ENCODE measurements around the gene PSMD8.
"Not testable (repeated sequence)": the region's sequence is repeated elsewhere in the genome, so short reads cannot be mapped to it uniquely, and the experiment has no call there.

PSMD8 gene

DNA sequence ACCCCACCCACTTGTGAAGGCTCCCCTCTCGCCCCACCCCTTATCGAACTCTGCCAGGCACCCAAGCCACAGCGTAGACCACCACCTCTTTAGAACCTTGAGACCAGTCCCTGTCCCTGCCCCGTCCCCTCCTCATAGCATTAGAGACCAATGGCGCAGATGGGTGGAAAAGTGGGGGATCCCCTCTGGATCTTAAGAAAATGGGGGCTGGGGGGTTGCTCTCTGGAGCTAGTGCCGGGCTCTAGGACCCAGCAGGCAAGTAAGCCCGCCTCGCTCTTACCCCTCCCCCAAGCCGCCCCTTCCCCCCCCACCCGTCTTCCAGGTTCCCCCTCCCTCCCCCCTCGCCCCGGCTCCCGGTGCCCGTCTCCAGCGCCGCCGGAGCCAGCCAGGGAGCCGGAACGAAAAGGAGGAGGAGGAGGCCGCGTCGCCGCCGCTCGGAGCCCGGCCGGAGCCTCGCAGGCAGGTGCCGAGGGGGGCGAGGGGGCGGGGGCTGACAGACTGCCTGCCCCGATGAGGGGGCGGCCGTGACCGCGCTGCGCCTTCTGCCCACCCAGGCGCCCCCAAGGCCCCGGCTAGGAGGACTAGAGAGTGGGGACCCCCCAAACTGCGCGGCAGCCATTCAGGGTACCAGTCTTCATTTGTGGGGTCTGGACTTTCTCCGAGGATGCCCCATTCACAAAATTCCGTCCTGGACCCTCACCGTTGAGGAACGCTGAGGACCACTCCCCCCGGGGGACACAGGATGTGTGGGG lies 14.2 kb downstream of the PSMD8 start, which contains the start of gene SPRED3:
TSS of gene SPRED3 (plus strand) at position 349 of the 752 bp plus-strand sequence. CDS start 1,606 bp downstream, outside the sequence.
- DNase-seq, result no peak

DNA sequence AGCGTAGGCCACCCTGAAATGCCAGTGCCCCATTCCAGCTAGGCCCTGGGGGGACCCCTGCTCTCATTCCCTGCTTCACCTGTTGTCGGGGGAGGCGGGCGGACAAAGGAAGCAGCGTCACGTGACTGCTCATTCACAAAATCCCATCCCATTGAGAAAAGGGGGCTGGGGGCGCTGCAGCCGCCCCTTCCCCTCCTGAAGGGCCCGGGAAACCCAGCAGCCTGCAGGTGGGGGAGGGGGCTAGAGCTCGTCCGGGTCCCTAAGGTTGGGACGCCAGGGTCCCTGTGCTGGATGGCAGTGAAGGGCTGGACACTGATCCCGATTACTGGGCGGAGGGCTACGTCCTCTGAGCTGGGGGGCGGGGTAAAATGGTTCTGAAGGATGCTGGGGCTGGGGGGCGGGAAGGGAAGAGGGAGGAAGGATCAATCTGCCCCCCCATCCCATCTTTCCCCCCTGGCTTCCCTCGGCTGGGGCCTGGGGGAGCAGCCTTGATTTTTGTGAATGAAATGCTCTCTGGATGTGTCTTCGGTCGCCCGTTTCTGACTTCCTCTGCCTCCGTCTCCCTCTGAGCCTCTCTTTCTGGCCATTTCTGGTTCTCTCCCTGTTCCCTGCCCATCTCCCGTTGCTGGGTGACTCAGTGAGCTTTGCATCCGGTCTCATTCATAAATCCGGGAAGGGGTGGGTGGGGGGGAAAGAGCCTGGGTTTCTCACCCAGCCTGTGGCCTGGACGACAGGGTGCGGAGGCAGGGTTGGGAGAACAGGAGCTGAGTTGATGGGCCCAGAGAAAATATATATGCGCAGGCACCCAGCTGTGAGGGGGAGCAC lies 14.9 kb downstream of the PSMD8 start:
- no peak for DNase-seq

DNA sequence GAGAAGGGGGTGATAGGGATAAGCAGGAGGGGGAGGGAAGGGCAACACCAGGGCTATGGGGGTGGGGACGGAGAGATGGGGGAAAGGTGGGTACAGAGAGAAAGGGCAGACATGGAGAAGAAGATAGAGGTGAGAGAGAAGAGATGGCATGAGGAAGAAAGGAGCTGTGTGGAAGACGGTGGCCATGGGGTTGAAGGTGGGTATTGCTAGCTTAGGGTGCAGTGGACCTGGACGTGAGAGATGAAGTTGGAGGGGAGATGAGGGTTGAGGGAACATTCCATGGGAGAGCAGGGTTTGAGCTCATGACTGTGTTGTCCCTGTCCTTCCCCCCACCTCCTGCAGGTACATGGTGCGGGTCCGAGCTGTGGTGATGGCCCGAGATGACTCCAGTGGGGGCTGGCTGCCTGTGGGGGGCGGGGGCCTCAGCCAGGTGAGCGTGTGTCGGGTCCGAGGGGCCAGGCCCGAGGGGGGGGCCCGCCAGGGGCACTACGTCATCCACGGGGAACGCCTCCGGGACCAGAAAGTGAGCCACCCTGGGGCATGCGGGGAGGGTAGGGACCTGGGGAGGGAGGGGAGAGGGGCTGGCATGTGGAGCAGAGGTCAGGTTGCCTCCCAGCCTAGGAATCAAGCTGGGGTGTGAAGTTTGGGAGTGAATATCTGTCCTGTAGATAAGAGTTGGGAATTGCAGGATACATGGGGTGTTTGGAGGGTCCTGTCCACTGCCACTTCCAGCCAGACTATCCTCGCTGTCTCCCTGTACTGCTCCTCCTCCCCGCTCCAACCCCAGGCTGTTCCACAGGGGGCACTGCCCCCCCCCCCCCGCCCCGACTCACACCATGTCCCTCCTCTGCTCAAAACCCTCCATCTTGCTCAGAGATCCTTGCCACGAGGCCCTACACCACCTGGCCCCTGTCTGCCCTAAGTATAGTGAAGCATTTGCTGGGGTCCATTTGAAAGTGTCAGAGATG lies 15.9 kb downstream of the PSMD8 start:
- DNase-seq, result no peak

DNA sequence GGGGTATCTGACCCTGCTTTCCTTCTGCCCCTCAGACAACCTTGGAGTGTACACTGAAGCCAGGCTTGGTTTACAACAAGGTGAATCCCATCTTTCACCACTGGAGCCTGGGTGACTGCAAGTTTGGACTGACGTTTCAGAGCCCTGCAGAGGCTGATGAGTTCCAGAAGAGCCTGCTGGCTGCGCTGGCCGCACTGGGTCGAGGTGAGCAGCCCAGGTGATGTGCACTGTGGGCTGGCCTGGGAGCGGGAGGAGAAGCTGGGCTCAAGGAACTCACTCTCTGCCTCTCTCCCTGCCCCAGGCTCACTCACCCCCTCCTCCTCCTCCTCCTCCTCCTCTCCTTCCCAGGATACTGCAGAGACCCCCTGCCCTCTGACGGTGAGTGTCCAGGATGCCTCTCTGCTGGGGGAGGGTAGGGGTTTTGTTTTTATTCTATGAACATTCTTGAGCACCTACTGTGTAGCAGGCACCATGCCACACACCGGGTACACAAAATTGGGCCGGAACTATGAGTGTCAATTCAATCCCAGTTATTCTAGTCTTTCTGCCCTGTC lies 17.6 kb downstream of the PSMD8 start:
- no peak for DNase-seq

DNA sequence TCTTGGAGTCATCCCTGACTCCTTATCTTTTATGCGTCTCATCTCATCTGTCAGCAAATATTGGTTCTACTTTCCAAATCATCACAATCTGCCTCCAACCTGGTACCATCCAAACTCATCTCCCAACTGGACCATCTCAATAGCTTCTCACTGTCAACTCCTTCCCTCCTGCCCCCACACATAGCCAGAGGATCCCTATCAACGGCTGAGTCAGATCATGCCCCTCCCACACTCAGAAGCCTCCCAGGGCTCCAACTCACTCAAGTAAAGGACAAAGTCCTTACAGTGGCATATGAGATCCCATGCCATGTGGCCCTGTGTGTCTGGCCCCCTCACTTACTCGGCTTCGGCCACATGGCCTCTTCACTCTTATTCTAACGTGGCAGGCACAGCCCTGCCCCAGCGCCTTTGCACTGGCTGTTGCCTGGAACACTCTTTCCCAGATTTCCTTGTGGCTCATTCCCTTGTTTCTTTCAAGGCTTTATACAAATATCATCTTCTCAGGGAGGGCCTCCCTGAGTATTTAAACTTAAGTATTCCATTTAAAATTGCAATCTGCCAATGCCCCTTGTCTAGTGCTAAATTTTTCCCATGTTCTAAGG lies 18.4 kb downstream of the PSMD8 start:
- DNase-seq, result no peak

DNA sequence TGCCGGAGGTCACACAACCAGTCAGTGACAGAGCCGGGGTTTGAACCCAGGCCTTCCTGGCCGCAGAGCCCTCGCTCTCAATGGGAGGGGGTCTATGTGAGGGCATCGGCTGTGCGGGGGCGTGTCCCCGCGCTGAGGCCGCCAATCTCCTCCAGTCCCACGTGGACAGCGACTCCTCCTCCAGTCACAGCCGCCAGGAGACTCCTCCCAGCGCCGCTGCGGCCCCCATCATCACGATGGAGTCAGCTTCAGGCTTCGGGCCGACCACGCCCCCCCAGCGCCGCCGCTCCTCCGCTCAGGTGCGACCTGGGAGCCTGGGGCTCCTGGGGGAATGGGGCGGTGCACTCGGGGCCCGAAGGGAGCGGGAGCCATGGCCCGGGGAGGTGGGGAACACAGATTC lies 20.1 kb downstream of the PSMD8 start:
- DNase-seq, result peak; percentile 49

DNA sequence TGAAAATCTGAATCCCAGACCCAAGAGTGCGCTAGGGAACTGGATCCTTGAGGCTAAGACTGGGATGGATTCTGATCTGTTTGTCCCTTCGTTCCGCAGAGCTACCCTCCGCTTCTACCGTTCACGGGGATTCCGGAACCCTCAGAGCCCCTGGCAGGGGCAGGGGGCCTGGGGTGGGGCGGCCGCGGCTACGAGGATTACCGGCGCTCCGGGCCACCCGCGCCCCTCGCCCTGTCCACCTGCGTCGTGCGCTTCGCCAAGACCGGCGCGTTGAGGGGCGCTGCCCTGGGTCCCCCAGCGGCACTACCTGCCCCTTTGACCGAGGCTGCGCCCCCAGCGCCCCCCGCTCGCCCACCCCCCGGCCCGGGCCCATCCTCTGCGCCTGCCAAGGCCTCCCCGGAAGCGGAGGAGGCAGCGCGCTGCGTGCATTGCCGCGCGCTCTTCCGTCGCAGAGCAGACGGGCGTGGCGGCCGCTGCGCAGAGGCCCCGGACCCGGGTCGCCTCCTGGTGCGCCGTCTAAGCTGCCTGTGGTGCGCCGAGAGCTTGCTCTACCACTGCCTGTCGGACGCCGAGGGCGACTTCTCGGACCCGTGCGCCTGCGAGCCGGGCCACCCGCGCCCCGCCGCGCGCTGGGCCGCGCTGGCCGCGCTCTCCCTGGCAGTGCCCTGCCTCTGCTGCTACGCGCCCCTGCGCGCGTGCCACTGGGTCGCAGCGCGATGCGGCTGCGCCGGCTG lies 21.2 kb downstream of the PSMD8 start:
- DNase-seq, result no peak

DNA sequence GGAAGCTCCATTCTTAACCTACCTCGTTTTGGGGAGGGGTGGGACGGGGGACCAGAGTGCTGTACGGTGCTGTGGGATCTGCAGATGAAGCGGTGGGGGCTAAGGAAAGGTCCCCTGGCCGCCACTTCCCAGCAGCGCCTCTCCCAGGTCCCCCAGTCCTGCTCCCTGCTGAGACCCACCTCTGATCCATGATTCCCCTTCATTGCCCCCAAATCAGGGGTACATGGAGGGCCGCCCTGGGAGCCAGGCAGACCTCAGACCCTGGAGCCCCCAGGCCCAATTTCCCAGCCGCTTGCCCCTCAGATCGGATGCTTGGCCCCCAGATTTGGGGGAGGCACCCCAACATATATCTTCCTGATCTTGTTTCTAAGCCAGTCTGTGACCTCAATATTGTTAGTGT lies 24.7 kb downstream of the PSMD8 start:
- no peak for DNase-seq

DNA sequence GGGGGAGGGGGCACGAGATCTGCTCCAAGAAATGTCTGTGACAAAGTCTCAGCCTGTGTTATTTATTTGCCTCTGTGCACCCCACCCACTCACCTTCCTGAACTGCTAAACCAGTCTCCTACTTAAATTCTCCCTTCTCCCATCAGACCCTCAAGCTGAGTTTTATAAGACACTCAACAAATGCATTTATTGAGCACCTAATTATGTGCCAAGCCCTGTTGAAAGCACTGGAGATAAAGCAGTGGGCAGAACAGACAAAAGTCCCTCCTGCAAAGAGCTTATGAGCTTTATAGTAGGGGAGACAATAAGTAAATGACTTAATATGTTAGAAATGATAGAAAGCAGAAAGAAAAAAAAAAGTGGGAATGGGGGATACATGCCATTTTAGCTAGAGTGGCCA lies 25.2 kb downstream of the PSMD8 start:
- no peak for DNase-seq

DNA sequence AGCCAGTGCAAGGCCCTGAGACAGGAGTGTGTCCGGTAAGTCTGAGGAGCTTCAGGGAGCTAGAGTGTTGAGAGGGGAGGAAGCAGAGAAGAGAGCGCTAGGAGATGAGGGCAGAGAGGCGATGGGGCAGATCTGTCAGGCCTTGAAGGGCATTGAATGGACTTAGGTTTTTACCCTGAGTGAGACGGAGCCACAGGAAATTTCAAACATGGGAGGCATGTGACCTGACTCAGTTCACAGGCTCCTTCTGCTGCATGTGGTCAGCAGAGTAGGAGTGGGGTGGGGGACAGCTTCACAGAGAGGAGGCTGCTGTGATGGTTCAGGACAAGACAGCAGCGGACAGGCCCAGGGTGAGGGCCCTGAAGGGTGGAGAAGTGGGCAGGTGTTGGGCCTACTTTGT lies 26.0 kb downstream of the PSMD8 start:
- DNase-seq, result no peak

DNA sequence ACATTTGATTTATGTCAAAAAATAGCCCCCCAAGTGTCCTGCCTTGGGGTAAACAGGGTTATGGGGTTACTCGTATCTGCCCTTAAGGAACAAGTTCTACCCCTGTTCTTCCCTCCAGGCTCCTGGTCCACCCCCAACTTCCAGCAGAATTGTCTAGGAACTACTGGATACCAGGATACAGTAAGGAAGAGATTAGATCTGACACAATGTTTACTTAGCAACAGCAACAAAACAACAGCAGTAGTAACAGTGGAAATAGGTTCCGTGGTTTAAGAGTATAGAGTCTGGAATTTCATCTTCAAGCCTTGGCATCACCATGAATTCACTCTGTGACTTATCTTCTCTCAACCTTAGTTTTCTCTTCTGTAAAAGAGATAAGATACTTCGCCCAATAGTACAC lies 26.8 kb downstream of the PSMD8 start:
- no peak for DNase-seq

DNA sequence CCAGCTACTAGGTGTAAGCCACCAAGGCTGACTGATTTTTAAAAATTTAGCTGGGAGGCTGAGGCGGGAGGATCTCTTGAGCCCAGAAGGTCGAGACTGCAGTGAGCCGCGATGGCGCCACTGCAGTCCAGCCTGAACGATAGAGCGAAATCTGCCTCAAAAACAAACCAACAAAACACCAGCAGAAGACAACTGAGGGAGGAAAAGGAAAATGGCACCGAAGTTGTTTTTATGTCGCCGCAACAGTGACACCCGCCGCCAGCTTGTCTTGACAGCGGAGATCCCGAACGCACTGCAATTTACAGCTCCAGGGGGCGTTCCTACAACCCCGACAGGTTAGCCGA lies 28.2 kb downstream of the PSMD8 start:
- no peak for DNase-seq

DNA sequence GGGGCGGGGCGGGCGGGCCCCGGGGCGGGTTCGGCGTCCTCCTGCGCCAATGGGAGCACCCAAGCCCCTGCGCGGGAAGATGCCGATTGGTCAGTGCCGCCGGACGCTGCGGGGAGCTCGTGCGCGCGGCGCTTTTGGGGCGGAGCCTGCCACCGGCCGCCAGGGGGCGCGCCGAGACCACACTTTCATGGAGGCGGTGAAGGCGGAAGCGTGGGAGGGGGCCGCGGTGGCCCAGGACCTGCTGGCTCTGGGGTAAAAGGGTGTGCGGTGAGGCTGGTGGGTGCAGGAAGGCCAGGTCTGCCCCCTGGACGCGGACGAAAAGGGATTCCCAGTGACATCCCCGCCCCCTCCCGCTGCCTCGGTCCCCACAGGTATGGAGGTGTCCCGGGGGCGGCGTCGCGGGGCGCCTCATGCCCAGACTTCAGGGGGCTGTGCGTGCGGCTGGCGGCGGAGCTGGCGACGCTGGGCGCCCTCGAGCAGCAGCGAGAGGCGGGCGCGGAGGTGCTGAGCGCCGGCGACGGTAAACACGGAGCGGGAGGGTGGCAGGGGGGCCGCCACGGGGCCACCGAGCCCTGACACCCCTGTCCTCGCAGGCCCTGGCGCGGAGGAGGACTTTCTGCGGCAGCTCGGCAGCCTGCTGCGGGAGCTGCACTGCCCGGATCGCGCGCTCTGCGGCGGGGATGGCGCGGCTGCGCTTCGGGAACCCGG lies 28.8 kb downstream of the PSMD8 start, which contains the start of gene FAM98C:
TSS of gene FAM98C (plus strand) at position 127 of the 708 bp plus-strand sequence. CDS start at position 188, 61 bp downstream.
- peak; percentile 97 for DNase-seq

DNA sequence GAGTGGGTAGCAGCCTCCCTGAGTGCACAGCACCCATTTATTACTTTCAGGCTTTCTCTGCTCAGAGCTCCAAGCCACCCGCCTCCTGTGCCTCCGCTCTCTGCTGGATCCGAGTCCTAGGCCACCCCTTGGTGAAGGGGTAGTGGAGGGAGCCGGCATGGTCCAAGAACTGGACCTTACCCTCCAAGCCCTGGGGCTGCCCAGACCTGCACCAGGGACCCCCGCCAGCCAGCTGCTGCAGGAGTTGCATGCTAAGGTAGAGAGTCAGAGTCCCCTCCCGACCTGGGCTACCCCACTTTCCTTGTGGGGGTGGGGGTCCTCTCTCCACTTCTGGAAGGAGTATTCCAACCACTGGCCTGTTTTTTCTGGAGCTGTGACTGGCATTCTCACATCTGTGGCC lies 30.5 kb downstream of the PSMD8 start:
- no peak for DNase-seq

DNA sequence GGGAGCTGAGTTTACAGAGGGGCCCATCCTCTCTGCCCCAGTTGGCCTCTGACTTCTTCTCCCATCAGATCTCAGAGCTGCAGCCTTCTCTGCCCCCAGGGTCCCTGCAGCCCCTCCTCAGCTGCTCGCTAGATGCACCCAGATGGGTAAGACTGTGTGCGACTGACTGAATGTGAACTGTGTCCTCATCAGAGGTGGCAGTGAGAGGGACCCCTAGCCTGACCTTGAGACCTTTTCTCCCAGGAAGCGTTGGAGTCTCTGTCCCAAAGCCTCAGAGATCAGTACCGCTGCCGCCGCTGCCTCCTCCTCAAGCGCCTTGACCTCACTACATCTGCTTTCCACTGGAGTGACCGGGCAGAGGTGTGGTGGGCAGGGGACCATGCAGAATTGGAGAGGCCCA lies 30.9 kb downstream of the PSMD8 start:
- DNase-seq, result no peak

DNA sequence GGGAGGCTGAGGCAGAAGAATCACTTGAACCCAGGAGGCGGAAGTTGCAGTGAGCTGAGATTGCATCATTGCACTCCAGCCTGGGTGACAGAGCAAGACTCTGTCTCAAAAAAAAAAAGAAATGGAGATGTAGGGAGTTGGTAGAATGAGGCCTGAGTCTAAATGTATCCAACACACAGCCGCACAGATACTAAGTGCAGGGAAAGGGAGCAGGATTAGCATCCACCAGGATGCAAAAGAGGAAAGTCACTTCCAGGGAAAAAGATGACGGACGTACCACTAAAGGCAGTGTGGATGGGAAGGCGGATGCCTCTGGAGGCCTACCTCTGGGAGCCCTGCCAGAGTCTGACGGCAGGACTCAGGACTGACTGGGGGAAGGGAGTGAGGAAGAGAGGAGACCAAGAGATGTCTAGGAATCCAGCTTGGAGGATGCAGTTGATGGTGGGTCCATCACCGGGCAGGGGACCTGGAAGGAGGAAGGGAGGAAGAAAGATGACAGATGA lies 35.3 kb downstream of the PSMD8 start:
- no peak for DNase-seq

DNA sequence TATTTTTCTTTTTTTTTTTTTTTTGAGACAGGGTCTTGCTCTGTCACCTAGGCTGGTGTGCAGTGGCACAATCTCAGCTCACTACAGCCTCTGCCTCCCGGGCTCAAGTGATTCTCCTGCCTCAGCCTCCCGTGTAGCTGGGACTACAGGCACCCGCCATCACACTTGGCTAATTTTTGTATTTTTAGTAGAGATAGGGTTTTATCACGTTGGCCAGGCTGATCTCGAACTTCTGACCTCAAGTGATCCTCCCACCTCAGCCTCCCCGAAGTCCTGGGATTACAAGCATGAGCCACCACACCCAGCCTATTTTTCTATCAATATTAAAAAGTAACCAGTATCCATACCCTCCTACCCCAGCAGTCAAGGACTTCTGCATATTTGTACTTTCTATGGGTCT lies 36.0 kb downstream of the PSMD8 start:
- not testable (repeated sequence) for DNase-seq

DNA sequence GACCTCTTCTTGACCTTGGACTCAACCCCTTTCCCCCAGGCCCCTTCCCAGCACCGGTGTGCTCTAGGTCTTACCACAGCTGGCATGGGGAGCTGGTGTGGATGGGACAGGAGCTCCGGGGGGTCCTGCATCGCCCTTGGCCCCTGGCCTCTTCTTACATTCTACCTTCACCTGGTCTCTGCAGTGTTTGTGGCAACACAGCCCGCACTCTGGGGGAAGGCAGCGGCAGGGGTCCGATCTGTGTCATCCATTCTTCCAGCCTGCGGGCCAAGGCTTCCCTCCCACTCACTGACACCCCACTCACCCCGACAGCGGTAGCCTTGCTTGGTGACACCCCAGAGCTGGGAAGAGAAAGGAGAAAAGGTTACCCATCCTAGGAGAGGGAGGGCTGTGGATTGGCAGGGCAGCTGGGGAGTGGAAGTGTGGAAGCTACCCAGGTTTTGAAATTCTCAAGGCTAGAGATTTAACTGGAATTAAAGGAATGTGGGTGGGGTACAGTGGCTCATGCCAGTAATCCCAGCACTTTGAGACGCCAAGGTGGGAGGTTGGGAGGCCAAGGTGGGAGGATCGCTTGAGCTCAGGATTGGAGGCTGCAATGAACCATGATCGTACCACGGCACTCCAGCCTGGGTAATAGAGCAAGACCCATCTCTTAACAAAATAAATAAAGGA lies 36.8 kb downstream of the PSMD8 start:
- DNase-seq, result no peak

DNA sequence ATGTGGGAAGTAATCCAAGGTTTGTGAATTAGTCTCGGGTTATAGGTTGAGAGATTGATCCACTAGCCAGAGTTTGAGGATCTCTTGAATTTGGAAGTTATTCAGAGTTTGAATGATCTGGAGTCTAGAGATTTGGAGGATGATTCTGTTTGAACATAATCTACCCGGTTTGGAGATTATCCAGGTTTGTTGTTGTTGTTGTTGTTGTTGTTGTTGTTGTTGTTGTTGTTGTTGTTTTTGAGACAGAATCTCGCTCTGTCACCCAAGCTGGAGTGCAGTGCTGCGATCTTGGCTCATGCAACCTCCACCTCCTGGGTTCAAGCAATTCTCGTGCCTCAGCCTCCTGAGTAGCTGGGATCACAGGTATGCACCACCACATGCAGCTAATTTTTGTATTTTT lies 37.5 kb downstream of the PSMD8 start:
- DNase-seq, result not testable (repeated sequence)

DNA sequence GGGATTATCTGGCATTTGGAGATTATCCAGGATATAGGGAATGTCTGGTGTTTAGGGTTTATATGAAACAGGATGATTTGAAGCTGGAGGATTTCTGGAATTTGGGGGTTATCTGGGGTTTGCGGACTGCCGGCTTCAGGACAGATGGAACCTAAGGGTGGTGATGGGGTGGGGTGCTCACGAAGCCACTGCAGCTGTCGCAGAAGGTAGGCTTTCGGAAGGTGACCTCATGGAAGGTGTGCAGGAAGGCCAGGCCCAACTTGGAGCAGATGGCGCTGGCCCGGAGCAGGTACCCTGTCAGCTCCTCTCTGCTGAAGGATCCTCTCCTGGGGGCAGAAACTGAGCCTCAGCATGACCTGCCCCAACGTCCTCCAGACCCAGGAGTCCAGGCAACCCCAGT lies 38.1 kb downstream of the PSMD8 start:
- no peak for DNase-seq

All from T-helper 9 cell (primary cell).